Measurements from ENCODE around the gene GCSH.

DNA sequence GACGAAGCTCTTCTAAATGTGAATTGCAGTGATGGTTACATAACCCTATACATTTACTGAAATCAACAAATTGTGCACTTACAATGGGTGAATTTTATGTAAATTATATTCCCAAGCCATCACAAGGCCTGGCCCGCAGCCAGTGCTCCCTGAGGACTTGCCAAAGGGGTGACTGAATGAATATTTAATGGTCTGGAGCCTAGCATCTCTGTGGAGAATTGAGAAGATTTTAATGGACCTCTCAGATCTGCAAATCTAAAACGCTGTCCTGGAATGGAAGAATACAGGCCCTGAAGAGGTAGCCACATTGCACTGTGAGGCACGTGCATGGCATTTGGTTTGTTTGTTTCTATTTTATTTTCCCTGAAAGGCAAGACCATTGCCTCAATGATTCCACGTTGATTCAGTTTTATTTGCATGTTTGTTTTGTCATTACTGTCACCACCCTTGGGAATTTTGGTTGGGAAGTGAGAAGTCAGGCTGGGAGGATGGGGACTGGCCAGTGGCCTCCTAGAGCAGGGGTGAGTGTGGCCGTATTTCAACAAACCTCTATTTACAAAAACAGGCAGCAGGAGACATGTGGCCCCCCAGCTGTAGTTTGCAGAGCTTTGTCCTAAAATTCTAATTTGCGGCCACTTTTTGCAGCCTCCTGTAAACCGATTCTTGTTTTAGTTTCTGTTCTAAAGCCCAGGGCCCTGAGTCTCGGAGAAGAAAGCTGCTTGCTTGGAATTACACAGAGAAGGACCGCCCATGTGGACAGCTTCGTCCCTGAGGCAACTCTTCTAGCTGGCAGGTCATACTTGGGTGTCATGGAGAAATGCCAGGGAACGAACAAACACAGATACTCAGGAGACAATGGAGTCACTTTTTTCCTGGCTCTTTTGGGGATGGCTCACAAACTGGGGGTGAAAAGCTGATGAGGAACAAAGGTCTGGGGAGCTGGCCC lies 40.5 kb upstream of the GCSH start:
- TF ChIP-seq CTCF (IDR thresholded peaks at IDR 0.05) (no peak), REST (IDR thresholded peaks at IDR 0.05; ENCODE audit: insufficient read depth in 1 of 2, low read depth in 2 of 2, low read length in 1 of 2) (no peak)
